HG03565 (cell line): ENCODE results near the gene KRT6C.

ENCODE experiments used
- ATAC-seq: cut with Tn5 transposase; IDR thresholded peaks from one replicate; pipeline ENCODE4 v1.9.1; 2021; ENCODE audit warnings: mild to moderate bottlenecking, moderate library complexity; ENCODE audit not compliant: unreplicated experiment

The KRT6C gene

DNA sequence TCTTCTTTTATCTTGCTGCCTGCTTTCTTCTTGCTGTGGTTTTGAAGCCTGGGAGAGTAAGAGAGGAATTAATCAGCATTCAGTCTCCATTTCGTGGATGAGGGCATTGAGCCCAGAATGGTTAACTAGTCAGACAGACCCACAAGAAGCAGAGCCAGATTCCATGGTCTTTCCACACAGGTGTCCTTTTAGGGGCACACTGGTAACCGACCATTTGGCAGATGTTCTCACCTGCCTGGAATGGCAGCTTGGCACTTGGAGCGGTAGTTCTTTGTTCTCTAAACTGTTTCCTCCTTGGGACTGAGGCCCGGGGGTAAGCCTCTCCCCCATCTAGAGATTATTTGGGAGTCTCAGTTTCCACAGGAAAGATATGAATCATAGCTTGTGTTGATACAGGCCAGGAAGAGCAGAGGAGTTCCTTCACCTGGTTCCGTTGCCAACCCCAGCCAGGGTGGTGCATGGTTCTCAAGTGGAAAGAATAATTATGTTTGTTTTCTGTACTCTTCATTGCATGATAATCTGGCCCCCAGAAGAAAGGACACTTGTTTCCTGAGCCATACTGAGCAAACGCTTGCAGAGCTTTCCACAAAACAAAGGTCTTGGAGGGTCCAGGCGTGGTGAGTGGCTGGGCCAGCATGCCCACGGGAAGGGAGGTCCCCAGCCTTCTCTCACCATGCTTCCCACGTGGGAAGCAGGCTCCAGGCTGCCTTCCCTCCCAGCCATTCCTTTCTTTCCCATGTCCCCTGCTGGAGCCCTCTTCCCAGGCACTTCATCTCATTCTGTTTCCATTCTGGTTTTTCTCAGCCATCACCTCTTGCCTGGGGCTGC is 37.4 kb downstream of the KRT6C start:
- ATAC-seq = no peak

DNA sequence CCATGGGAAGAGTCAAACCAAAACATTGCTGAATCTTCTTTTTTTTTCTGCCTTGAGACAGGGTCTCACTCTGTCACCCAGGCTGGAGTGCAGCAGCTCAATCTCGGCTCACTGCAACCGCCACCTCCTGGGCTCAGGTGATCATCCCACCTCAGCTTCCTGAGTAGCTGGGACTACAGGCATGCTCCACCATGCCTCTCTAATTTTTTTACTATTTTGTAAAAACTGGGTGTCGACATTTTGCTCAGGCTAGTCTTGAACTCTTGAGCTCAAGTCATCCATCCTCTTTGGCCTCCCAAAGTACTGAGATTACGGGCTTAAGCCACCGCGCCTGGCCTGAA is 38.0 kb downstream of the KRT6C start:
- no peak for ATAC-seq

DNA sequence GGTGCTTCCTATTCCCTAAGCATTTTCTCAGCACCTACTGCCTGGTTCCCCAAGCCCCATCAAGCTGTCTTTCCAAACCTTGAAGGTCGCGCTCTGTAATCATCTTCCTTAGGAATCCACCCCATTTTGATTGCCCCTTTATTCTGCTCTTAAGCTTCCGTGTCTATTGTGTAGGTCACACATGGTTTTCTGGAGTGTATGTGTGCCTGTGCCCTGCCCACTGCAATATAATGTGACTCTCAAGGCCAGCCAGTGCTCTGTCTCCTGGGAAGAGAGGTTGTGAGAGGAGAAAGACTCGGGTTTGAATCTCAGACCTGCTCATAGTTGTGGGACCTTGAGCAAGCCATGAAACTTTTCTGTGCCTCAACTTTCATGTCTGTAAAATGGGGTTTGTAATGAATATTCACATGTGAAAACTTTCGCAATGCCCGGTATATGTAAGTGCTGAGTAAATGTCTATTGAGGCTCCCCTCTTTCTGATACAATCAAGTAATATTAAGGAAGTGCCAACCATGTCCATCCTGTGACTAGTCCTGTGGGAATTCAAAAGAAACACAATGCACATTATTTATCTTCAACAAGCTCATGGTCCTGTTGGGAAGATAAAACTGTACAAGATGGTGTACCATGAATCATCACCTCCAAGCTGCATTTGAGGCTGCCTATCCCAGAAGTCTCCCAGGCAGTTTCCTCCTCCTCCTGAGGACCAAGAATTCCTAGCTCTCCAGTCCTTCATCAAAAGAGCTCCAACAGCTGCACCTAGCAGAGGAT is 38.7 kb downstream of the KRT6C start:
- no peak for ATAC-seq

DNA sequence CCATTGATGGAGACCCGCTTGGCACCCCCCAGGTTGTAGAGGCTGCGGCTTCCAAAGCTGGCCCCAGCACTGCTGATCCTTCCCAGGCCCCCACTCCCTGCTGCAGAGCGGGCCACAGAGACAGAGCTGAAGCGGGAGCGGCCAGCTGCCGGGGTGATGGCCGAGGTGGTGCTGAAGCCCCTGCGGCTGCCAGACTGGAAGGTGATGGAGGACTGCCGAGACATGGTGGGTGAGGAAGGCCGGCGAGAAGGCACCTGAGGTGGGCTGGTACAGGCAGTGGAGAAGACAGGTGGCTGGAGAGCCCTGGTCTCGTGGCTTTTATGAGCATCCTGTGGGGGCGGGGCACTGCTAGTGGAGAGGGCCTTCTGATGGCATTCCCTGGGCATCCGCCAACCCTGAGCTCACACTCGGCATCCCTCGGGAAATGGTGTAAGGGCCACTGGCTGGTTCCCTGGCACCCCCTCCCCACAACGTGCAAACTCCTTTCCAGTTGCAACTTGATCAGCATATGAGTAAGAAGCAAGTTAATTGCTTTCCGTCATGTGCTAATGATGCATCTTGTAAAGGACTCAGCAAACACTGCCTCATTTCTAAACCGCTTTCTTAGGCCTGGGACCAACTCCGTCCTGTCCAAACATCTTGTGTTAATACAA is 39.4 kb downstream of the KRT6C start, which contains the start of gene KRT75:
Gene KRT75 (minus strand): TSS at position 291 of the 653 bp plus-strand sequence. CDS start 67 bp downstream, at position 224.
- no peak for ATAC-seq

DNA sequence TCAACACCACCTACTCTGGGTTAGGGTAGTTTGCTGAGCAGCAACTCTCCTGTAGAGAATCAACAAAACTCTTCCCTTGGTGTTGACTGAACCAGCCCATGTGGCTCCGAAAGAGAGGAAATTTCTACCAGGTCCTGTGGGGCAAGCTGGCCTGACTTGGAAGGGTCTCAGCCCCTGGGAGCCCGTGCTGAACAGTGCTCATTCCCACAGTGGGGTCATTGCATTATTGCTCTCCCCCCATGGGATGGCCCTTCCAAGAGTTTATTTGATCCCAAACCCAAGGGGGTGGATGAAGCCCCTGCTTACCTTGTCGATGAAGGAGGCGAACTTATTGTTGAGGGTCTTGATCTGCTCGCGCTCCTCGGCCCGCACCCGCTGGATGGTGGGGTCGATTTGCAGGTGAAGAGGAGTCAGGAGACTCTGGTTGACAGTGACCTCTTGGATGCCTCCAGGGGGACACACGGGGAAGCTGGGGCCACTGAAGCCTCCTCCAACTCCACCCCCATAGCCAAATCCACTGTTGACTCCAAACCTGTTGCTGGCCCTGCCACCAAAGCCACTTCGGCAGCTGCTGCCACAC is 40.0 kb downstream of the KRT6C start:
- no peak for ATAC-seq

DNA sequence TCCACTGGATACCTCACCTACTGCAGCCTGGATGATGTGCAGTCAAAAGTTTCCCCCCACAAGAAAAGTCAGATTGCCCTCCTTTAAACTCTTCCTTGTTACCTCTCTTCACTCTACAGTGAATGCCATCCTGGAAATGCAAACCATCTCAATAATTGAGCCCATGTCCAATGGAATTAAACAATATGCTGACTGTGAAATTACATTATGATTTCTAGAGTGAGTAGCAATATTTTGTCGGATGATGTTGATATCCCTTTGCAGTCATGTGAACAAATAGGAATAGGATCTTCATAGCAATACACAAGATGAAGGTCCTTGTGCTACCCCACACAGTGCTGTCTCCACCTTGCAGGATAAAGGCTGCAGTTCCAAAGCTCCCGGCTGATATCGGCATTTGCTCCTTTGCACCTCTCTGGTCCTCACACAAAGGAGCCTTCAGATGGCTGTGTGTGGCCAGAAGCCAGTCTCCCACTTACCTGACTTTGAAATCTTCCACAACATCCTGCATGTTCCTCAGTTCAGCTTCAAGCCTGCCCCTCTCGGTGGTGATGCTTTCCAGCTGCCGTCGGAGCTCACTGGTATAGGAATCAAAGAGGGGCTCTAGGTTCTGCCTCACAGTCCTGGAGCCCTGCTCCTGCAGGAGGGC is 40.9 kb downstream of the KRT6C start:
- ATAC-seq = no peak

DNA sequence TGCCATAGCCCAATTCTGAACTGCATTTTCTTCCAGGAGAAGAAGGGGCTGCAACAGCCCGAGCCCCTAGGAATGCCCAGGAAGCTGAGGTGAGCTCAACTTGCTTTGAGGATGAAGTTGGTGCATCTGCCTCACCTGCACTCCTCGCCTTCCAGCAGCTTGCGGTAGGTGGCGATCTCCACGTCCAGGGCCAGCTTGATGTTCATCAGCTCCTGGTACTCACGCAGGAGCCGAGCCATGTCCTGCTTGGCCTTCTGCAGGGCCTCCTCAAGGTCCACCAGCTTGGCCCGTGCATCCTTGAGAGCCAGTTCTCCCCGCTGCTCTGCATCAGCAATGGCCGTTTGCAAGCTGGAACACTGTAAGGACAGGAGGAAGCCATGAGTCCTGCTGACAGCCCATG is 45.5 kb downstream of the KRT6C start:
- ATAC-seq = no peak

DNA sequence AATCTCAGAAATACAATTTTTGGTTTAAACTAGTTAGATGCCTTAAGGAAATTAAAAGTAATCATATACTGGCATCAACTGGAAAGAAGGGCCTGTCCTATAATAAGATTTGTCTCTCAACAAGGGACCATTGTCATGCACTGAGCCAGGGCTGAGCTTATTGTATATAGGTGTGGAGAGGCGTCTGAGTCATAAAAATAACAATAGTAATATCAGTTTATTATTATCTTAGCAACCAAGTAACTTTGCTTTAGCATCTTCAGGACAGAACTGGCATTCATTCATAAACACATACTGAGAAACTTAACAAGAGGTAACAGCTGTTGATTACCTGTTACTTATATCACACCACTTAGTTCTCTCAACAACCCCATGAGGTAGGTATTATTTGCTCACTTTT is 46.5 kb downstream of the KRT6C start:
- no peak for ATAC-seq

DNA sequence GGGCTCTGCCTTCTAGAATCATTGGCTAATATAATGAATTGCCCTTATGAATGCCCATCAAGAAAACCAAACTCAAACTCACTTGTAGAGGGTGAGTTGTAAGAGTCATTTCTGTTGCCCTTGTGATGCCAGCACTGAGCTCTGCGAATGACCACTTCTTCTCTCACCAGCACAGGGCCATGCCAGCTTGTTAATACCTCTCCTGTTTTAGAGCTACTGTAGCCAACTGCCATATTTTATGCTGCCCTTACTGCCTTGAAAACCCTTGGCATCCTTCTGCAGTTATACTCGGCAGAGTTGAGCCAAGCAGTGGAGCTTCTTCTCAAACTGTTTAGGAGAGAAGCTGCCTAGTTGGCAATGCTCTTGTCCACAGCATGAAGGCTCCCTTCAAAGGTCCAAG is 47.6 kb downstream of the KRT6C start:
- ATAC-seq = no peak

DNA sequence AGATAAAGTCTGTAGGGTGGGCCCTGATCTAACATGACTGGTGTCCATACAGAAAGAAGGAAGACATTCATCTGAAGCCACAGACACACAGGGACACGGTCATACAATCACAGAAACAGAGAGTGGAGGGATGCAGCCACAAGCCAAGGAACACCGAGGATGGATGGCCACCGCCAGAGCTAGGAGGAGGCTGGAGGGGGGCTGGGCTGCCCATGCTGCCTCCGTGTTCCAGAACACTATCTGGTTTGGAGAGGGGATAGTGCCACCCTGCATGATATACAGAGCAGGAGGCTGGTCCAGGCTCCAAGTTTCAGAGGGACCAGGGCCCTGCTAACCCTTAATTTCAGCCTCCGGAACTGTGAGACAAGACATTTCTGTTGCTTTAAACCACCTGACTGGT is 48.1 kb downstream of the KRT6C start:
- no peak for ATAC-seq

DNA sequence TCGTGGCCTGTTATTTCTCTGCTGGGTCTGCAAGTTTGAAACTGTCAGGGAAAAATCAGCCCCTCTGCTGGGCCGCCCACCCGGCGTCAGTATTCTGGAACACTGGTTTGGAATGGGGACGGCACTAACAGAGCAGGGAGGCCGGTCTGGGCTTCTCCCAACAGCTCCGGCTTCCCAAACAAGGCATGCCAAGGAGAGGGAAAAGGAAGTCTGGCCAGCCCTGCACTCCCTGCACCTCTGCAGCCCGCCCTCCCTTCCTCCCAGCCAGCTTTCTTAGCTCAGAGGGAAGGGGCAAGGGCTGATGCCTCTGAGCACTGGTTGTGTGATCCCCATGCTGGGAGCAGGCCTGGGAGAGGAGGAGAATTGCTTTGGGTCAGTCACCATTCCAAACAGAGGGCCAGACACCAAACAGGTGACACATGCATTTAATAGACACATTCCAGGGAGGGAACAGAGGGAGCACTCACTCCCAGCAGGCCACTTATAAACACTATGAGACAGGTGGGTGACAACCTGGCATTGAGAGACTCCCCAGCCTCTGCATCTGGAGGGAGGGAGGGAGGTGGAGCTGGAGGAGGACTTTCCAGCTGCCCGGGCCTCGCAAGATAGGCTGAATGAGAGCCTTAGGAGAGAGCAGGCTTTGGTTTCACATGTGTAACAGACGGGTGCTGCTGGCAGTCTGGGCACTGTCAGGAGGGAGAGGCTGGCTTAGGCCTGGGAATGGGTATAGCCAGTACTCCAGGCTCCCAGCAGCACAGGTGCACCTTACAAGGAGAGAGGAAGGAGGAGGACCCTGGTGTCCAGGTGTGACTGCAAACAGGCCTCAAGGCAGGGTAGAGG is 49.7 kb downstream of the KRT6C start:
- ATAC-seq = no peak

DNA sequence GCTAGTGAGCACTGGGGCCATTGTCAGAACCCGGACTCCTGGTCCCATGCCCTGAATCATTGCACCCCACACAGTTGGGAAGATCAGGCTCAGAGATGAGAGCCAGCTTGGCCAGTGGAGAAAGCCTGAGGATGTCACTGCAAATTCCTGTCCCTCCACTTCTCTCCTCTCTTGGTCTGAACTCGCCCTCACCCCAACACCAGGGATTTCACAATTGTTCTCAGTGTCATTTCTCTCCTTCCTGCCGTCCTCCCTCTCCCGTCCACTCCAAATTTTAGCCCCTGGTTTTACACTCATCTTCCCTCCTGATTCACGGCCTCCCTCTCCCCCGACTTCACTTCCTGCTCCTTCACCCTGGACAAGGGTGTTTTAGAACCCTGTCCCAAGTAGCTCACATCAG is 50.6 kb downstream of the KRT6C start:
- no peak for ATAC-seq

DNA sequence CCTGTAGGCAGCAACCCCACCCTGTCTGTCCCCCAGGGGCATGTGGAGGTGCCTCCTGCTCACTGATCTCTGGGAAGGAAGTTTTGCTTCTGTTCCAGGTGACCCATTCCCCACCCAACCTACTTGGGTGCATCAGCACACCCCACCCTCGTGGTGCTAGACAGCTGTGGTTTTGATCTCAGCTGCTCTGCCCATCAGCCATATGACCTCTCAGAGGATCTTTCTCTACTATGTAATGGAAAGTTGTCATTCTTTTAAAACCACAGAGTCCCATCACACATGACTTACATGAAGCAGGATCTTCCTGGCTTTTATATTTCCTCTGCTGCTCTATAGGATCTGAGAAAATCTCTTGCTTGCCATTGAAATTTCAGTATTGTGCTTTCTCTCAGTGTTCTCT is 53.9 kb downstream of the KRT6C start:
- no peak for ATAC-seq

DNA sequence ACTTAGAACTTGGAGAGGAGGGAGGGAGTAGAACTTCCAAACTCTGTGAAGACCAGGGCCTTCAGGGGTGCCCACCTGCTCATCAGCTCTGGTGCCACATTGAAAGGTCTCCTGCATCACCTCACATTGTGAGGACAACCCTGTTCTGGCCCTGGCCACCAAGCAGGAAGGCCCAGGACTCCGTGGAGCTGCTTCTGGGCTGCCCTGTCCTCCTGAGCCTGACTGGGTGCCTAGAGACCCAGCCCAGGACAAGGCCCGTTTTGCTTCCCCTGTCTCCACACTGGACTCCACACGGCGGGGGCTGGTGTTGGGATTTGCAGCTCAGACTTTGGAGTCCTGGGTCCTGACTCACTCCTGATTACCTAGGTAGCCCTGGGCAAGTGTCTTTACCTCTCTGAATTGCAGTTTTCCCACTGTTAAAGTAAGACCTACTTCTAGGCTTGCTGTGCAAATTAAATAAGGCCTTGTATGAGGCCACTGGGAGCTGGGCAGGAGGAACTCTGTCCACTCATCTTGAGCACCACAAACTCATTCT is 55.0 kb downstream of the KRT6C start:
- no peak for ATAC-seq
